IMR-90 (cell line): Measurements from ENCODE around the gene SEPTIN8. TPM values are rescaled to one million over a fixed set of nuclear protein-coding genes. Genes with fewer than 3 reads are reported as not detected.

Source experiments
- ATAC-seq: fragments of 200-7000 bp; cut with Tn5 transposase; 2 replicates; pipeline ENCODE4 v1.9.1; 2020; ENCODE audit warnings: low read depth, mild to moderate bottlenecking, moderate library complexity
- BruUV-seq: library from RNA; stranded (reverse); fragments of 400-500 nt; replicated peaks from 2 replicates; lab custom pipeline; 2021; lab: Mats Ljungman, UMichigan
- CTCF ChIA-PET: fragments of 300-600 bp; formaldehyde crosslinking; extraction: SDS; loops from one replicate; lab custom pipeline; 2021; ENCODE audit warnings: antibody characterized with exemption; lab: Yijun Ruan, JAX
- POLR2A ChIA-PET: fragments of 300-600 bp; sonication (Branson Sonifier 250); formaldehyde crosslinking; loops from one replicate; lab custom pipeline; 2022; ENCODE audit warnings: antibody characterized with exemption; ENCODE audit not compliant: unreplicated experiment; lab: Charles Lee
- DNase-seq: peaks from one replicate; pipeline ENCODE4 v3.0.0; 2013
- H2AFZ ChIP-seq: replicated peaks from 2 replicates; pipeline ENCODE3; 2013; ENCODE audit warnings: low read length, mild to moderate bottlenecking; ENCODE audit not compliant: poor library complexity
- H2AK5ac ChIP-seq: 2 replicates; pipeline ENCODE4 v1.6.1; 2013; ENCODE audit warnings: low read depth, low read length, inconsistent platforms
- H2AK9ac ChIP-seq: replicated peaks from 2 replicates; pipeline ENCODE3; 2013; ENCODE audit warnings: mild to moderate bottlenecking, low read depth, low read length, moderate library complexity; ENCODE audit not compliant: poor library complexity
- H2BK120ac ChIP-seq: 2 replicates; pipeline ENCODE4 v1.6.1; 2013; ENCODE audit warnings: low read depth, low read length, inconsistent platforms
- H2BK15ac ChIP-seq: 3 replicates; pipeline ENCODE4 v1.6.1; 2013; ENCODE audit warnings: low read depth, low read length, inconsistent platforms
- H2BK20ac ChIP-seq: 2 replicates; pipeline ENCODE4 v1.6.1; 2013; ENCODE audit warnings: low read depth, mild to moderate bottlenecking, inconsistent platforms, low read length, moderate library complexity
- H2BK5ac ChIP-seq: 2 replicates; pipeline ENCODE4 v1.6.1; 2013; ENCODE audit warnings: mild to moderate bottlenecking, low read depth, low read length, inconsistent platforms; ENCODE audit not compliant: poor library complexity, severe bottlenecking
- H3K14ac ChIP-seq: replicated peaks from 2 replicates; pipeline ENCODE4 v1.6.1; 2013; ENCODE audit warnings: low read depth, low read length, inconsistent platforms
- H3K18ac ChIP-seq: 2 replicates; pipeline ENCODE4 v1.6.1; 2013; ENCODE audit warnings: low read depth, low read length, control low read depth
- H3K23ac ChIP-seq: 2 replicates; pipeline ENCODE4 v1.6.1; 2013; ENCODE audit warnings: low read depth, low read length, inconsistent platforms
- H3K27ac ChIP-seq: 2 replicates; pipeline ENCODE4 v1.5.1; 2013; ENCODE audit warnings: mild to moderate bottlenecking, control low read depth, low read length; ENCODE audit not compliant: insufficient read depth
- H3K27me3 ChIP-seq: 2 replicates; pipeline ENCODE4 v1.6.1; 2013; ENCODE audit warnings: low read length; ENCODE audit not compliant: control insufficient read depth, insufficient read depth
- H3K36me3 ChIP-seq: 2 replicates; pipeline ENCODE4 v1.6.1; 2013; ENCODE audit warnings: low read length, mixed read lengths; ENCODE audit not compliant: control insufficient read depth, insufficient read depth
- H3K4ac ChIP-seq: 2 replicates; pipeline ENCODE4 v1.6.1; 2013; ENCODE audit warnings: low read depth, low read length, inconsistent platforms
- H3K4me1 ChIP-seq: 2 replicates; pipeline ENCODE4 v1.6.1; 2013; ENCODE audit warnings: low read length, mixed read lengths; ENCODE audit not compliant: control insufficient read depth, insufficient read depth
- H3K4me2 ChIP-seq: 2 replicates; pipeline ENCODE4 v1.6.1; 2013; ENCODE audit warnings: low read depth, mild to moderate bottlenecking, control low read depth, low read length, moderate library complexity
- H3K4me3 ChIP-seq: 2 replicates; pipeline ENCODE4 v1.5.1; 2013; ENCODE audit warnings: low read depth, mild to moderate bottlenecking, control low read depth, low read length, moderate library complexity; ENCODE audit not compliant: insufficient read depth
- H3K56ac ChIP-seq: 2 replicates; pipeline ENCODE4 v1.6.1; 2013; ENCODE audit warnings: low read length, inconsistent platforms; ENCODE audit not compliant: insufficient read depth; ENCODE audit errors: extremely low read depth
- H3K79me1 ChIP-seq, 2 experiments: 2 replicates each; pipeline ENCODE4 v1.6.1; 2013; ENCODE audit warnings: low read length in 2 of 2, inconsistent platforms in 1 of 2, low read depth in 1 of 2
- H3K9ac ChIP-seq: 2 replicates; pipeline ENCODE4 v1.6.1; 2013; ENCODE audit warnings: low read depth, low read length, control low read depth
- H3K9me1 ChIP-seq: 2 replicates; pipeline ENCODE4 v1.6.1; 2013; ENCODE audit warnings: low read length, inconsistent platforms; ENCODE audit not compliant: insufficient read depth
- H3K9me3 ChIP-seq: 2 replicates; pipeline ENCODE4 v1.6.1; 2013; ENCODE audit warnings: low read length; ENCODE audit not compliant: control insufficient read depth, insufficient read depth
- H4K20me1 ChIP-seq: 2 replicates; pipeline ENCODE4 v1.6.1; 2013; ENCODE audit warnings: low read length, inconsistent platforms; ENCODE audit not compliant: insufficient read depth
- H4K5ac ChIP-seq: 2 replicates; pipeline ENCODE4 v1.6.1; 2013; ENCODE audit warnings: mild to moderate bottlenecking, low read depth, low read length, control low read depth
- H4K8ac ChIP-seq, 2 experiments: 2 replicates each; pipeline ENCODE4 v1.6.1; 2013; ENCODE audit warnings: low read depth in 2 of 2, low read length in 2 of 2, control low read depth in 1 of 2, inconsistent platforms in 1 of 2
- H4K91ac ChIP-seq: 2 replicates; pipeline ENCODE4 v1.6.1; 2013; ENCODE audit warnings: low read depth, low read length, inconsistent platforms; ENCODE audit not compliant: insufficient read depth
- CEBPB ChIP-seq: IDR thresholded peaks from 2 replicates; pipeline ENCODE4 v1.6.1; 2012; ENCODE audit warnings: low read depth, low read length, improper control_type of control experiment
- ELK1 ChIP-seq: fragments of 150-350 bp; IDR thresholded peaks from 2 replicates; pipeline ENCODE4 v1.6.1; 2016; ENCODE audit warnings: low read depth, mild to moderate bottlenecking, low read length, moderate library complexity, borderline replicate concordance
- POLR2A ChIP-seq: IDR thresholded peaks from 2 replicates; pipeline ENCODE4 v1.6.1; 2012; ENCODE audit warnings: mild to moderate bottlenecking, low read depth, low read length
- WGBS, 2 experiments: methylation state at CpG; one replicate each; pipeline versions ENCODE4 v1.1.5 to v1.1.7; 2013; ENCODE audit warnings: missing lambda C conversion rate in 2 of 2; ENCODE audit not compliant: insufficient read length in 1 of 2; ENCODE audit errors: extremely low coverage in 2 of 2; 5-methylcytosine and 5-hydroxymethylcytosine counted together
- dilution Hi-C: fragments of 300-500 bp; cut with HindIII; formaldehyde crosslinking; loops from one replicate; pipeline ENCODE4 v1.14.3; 2018; ENCODE audit warnings: low sequenced_read_pairs; ENCODE audit not compliant: unreplicated experiment
- in situ Hi-C: fragments of 300-500 bp; cut with MboI; formaldehyde crosslinking; loops from 3 replicates; pipeline ENCODE4 v1.14.3; 2019; ENCODE audit warnings: low sequenced_read_pairs, inconsistent platforms, mixed read lengths
- intact Hi-C: fragments of 100-400 bp; cut with micrococcal nuclease; formaldehyde crosslinking; loops from 2 replicates; pipeline ENCODE4 v1.10.0; 2022
- polyA plus RNA-seq, 3 experiments: library from polyadenylated mRNA; depleted of rRNA; stranded (reverse); fragments of >200 nt; gene quantifications; 2 replicates each; pipeline ENCODE4 v1.2.3, GENCODE V29; 2012; ENCODE audit warnings: low replicate concordance in 1 of 3
- total RNA-seq: library from RNA; depleted of rRNA; stranded (reverse); fragments of >200 nt; gene quantifications from 2 replicates; pipeline ENCODE4 v1.2.3, GENCODE V29; 2012

SEPTIN8 gene
- total and polyA plus RNA-seq, 2 of the 4 experiments (the other 2 are of a cell fraction), result 56.2 to 67.2 TPM

- TF ChIP-seq CEBPB (0 out of 2 replicates have a peak, but pooled peaks have one; percentile 22), POLR2A (no peak), ELK1 (no peak)
- intact Hi-C loops (no loop called here), dilution Hi-C loops (no loop called here), in situ Hi-C loops (no loop called here)
- H2BK120ac ChIP-seq, result no peak overlapping the region
- no peak overlapping the region for H2BK5ac ChIP-seq
- no peaks in the 10 kb centered on the region; the same call in 1 of the 2 replicates for H3K9me3 ChIP-seq
- H3K36me3 ChIP-seq, result no peaks in the 10 kb centered on the region
- peaks cover 3% of the 10 kb centered on the region; the same call in 1 of the 2 replicates for H3K4me1 ChIP-seq
- H3K56ac ChIP-seq, result no peak overlapping the region
- H3K4me2 ChIP-seq, result no peak overlapping the region; the same call in 1 of the 2 replicates
- no peak overlapping the region for H3K9ac ChIP-seq
- H3K18ac ChIP-seq, result no peak overlapping the region
- WGBS, 2 experiments, result 70% methylated on average over 6 of the region's 7 CpGs; no CpG with 5 or more reads in 1 of the 2 experiments
- H3K14ac ChIP-seq, result no peak overlapping the region
- H3K23ac ChIP-seq, result no peak overlapping the region
- no peak overlapping the region for H2AFZ ChIP-seq
- no peak overlapping the region for H2BK15ac ChIP-seq
- H3K27ac ChIP-seq, result no peak overlapping the region
- no peaks in the 10 kb centered on the region for H3K79me1 ChIP-seq
- CTCF ChIA-PET, result interaction anchor here (1.1 kb wide), 1 partner anchor 69 kb away, joined by 3 read pairs; no protein-coding TSS in a partner anchor
- POLR2A ChIA-PET, result no interaction called here
- H4K20me1 ChIP-seq, result no peaks in the 10 kb centered on the region
- H3K4ac ChIP-seq, result no peak overlapping the region
- H2AK9ac ChIP-seq, result no peak overlapping the region
- no peak overlapping the region for H4K8ac ChIP-seq
- H2BK20ac ChIP-seq, result no peak overlapping the region
- ATAC-seq, result 0 out of 2 replicates have a peak, but pooled peaks have one; percentile 18
- no TSS peak for BruUV-seq
- peaks cover 27% of the 10 kb centered on the region for H3K27me3 ChIP-seq
- H2AK5ac ChIP-seq, result no peak overlapping the region
- H4K91ac ChIP-seq, result no peak overlapping the region
- H4K5ac ChIP-seq, result no peak overlapping the region
- DNase-seq, result peak; percentile 69
- H3K9me1 ChIP-seq, result no peaks in the 10 kb centered on the region
- H3K4me3 ChIP-seq, result no peak overlapping the region
Observed at GRCh38 chr5:132751444-132751843, 25.6 kb downstream of the SEPTIN8 start.
